ENCODE data around the gene MAGI1. TPM values are rescaled to one million over a fixed set of nuclear protein-coding genes. Genes with fewer than 3 reads are reported as not detected.

Gene MAGI1
- total RNA-seq, 4 donors from 2014 or later: 49.5 to 72.1 (median 67.6) TPM

DNA sequence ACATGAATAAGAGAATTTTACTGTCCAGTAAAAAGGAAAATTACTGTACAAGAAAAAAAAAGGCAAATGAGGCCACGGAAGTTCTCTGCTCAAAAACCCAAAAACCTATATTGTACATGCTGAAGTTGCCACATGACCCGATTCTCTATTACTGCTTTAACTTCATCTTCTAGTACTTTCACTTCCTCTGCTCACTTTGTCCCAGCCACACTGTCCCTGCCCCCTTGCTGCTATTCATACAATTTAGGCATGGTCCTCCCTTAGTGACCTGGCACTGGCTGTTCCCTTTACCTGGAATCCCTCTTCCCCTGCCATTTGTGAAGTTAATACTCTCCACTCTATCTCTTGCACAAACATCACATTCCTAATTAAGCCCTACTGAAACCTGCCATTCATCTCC, 457.4 kb downstream of the MAGI1 start:
- H3K27ac ChIP-seq: no peak overlapping the region
- no peak for TF ChIP-seq POLR2A (IDR thresholded peaks at IDR 0.05)
- TF ChIP-seq, protein P1, sequence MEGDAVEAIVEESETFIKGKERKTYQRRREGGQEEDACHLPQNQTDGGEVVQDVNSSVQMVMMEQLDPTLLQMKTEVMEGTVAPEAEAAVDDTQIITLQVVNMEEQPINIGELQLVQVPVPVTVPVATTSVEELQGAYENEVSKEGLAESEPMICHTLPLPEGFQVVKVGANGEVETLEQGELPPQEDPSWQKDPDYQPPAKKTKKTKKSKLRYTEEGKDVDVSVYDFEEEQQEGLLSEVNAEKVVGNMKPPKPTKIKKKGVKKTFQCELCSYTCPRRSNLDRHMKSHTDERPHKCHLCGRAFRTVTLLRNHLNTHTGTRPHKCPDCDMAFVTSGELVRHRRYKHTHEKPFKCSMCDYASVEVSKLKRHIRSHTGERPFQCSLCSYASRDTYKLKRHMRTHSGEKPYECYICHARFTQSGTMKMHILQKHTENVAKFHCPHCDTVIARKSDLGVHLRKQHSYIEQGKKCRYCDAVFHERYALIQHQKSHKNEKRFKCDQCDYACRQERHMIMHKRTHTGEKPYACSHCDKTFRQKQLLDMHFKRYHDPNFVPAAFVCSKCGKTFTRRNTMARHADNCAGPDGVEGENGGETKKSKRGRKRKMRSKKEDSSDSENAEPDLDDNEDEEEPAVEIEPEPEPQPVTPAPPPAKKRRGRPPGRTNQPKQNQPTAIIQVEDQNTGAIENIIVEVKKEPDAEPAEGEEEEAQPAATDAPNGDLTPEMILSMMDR (IDR thresholded peaks at IDR 0.05): no peak
- H3K4me1 ChIP-seq: no peaks in the 10 kb centered on the region
- DNase-seq: no peak
- H3K36me3 ChIP-seq: no peaks in the 10 kb centered on the region
- H3K27me3 ChIP-seq: no peaks in the 10 kb centered on the region
- no peak overlapping the region for H3K4me3 ChIP-seq
- no peaks in the 10 kb centered on the region for H3K9me3 ChIP-seq

DNA sequence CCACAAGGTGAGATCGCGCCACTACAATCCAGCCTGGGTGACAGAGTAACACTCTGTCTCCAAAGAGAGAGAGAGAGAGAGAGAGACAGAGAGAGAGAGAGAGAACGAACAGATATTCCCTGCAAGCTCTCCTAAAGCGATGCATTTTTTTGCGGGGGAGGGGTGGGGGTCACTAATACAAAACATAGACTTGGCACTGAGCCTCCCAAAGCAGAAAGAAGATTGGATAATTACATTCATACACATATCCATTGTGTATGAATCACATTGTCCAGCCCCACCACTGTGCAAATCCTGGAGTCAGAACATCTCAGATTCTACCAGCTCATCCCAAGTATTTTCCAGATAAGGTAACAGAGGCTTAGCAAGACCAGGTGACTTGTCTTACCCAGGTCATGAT, 459.9 kb downstream of the MAGI1 start:
- DNase-seq: no peak

DNA sequence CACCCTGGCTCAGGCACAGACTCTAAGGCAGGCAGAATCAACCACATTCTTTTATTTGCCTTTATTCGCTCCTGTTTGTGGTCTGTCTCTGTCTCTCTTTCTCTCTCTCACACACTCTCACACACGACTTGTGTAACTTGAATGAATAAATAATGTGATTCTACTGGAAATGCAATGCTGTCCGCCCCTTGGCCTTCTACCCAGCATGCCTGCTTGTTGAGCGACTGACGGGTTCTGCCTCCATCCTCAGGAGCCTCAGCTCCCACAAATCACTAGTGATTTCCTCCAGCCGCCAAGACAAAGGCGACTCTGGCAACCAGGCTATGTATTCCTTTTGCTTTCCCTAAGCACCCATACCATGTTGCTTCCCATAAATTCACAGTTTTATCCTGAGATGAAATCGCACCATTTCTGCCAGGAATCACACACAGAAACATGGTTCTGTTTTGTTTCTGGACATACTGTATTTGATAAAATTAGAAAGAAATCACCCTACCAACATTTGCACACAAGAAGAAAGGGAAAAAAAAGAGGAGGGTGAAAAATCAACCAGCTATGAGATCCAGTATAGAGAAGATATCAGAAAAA, 460.8 kb downstream of the MAGI1 start:
- no peak for TF ChIP-seq POLR2A (IDR thresholded peaks at IDR 0.05)
- TF ChIP-seq, protein P1 (IDR thresholded peaks at IDR 0.05): no peak
- H3K36me3 ChIP-seq: no peaks in the 10 kb centered on the region

More for the DNA sequence above, 459.9 kb downstream of the MAGI1 start:
- Histone ChIP-seq H3K36me3 (no peaks in the 10 kb centered on the region), H3K27me3 (no peaks in the 10 kb centered on the region), H3K9me3 (no peaks in the 10 kb centered on the region), H3K4me1 (no peaks in the 10 kb centered on the region), H3K27ac (no peak overlapping the region), H3K4me3 (no peak overlapping the region)
- no peak for TF ChIP-seq POLR2A (IDR thresholded peaks at IDR 0.05)
- TF ChIP-seq, protein P1 (IDR thresholded peaks at IDR 0.05): no peak

DNA sequence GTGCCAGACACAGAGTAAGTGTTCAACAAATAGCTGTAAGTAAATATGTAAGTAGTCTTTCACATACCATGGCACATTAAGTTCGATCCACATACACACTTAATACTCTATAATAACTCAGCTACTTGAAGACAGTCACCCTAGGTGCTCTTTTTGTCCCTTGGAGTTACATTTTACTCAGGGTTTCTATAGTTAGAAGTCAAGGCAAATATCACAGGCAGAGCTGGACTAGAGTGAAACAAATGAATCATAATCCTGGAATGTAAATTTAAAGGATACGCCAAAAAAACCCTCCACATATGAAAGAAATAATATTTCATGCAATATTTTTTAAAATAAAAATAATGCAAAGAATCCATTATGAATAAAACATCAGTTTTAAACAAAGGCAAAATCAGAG, 461.8 kb downstream of the MAGI1 start:
- no peak for DNase-seq
- Histone ChIP-seq H3K27me3 (no peaks in the 10 kb centered on the region), H3K9me3 (no peaks in the 10 kb centered on the region), H3K4me1 (no peaks in the 10 kb centered on the region), H3K27ac (no peak overlapping the region), H3K4me3 (no peak overlapping the region), H3K36me3 (no peaks in the 10 kb centered on the region)
- TF ChIP-seq POLR2A (IDR thresholded peaks at IDR 0.05): no peak
- TF ChIP-seq, protein P1 (IDR thresholded peaks at IDR 0.05): no peak

More for the DNA sequence above, 460.8 kb downstream of the MAGI1 start:
- H3K27me3 ChIP-seq: no peaks in the 10 kb centered on the region
- no peak for DNase-seq
- H3K4me1 ChIP-seq: no peaks in the 10 kb centered on the region
- H3K27ac ChIP-seq: no peak overlapping the region
- no peak overlapping the region for H3K4me3 ChIP-seq
- H3K9me3 ChIP-seq: no peaks in the 10 kb centered on the region

DNA sequence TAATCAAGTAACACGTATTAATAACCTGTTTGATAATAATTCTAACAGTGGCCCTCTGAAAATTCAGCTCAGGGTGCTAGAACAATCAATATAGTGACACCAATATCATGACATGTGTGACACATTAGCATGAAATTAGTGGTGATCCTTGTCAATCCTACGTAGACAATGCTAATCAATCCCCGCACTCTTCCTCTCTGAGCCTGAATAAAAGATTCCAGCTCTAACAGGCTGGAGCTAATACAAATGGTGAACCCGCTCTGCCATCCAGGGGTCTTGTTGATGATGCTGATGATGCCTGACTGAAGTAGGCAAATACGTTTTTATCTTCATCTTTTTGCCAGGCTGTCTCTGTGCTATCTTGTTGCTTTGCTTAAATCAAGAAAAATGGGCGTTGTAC, 462.5 kb downstream of the MAGI1 start:
- TF ChIP-seq, protein P1 (IDR thresholded peaks at IDR 0.05): no peak
- TF ChIP-seq POLR2A (IDR thresholded peaks at IDR 0.05): no peak

More for the DNA sequence above, 462.5 kb downstream of the MAGI1 start:
- Histone ChIP-seq H3K27me3 (no peaks in the 10 kb centered on the region), H3K4me1 (no peaks in the 10 kb centered on the region), H3K4me3 (no peak overlapping the region), H3K27ac (no peak overlapping the region), H3K36me3 (no peaks in the 10 kb centered on the region), H3K9me3 (no peaks in the 10 kb centered on the region)
- no peak for DNase-seq
